LNCaP clone FGC (cell line): ENCODE data around the gene ITPR2.

ENCODE experiments used
- DNase-seq: peaks from one replicate; pipeline ENCODE4 v3.0.0-alpha.2; 2011; ENCODE audit warnings: low read depth
- H3K4me3 ChIP-seq: 2 replicates; pipeline ENCODE4 v1.5.1; 2011; ENCODE audit warnings: mild to moderate bottlenecking, low read depth, low read length, control low read depth
- CTCF ChIP-seq: IDR thresholded peaks from 2 replicates; pipeline ENCODE4 v1.5.1; 2012; ENCODE audit warnings: mild to moderate bottlenecking; ENCODE audit not compliant: control insufficient read depth, insufficient read depth; ENCODE audit errors: extremely low read depth

The ITPR2 gene

GRCh38 chr12:26530461-26530860, 302.5 kb downstream of the ITPR2 start:
- TF ChIP-seq CTCF = no peak

GRCh38 chr12:26528943-26529342, 304.1 kb downstream of the ITPR2 start:
- no peak overlapping the region for H3K4me3 ChIP-seq
- no peak for DNase-seq

More at GRCh38 chr12:26530461-26530860, 302.5 kb downstream of the ITPR2 start:
- H3K4me3 ChIP-seq = no peak overlapping the region
- DNase-seq = no peak

GRCh38 chr12:26527682-26528081, 305.3 kb downstream of the ITPR2 start:
- no peak for TF ChIP-seq CTCF
- H3K4me3 ChIP-seq = no peak overlapping the region
- DNase-seq = no peak

More at GRCh38 chr12:26528943-26529342, 304.1 kb downstream of the ITPR2 start:
- TF ChIP-seq CTCF = no peak

- TF ChIP-seq CTCF = peak; percentile 38
- DNase-seq = no peak
- H3K4me3 ChIP-seq = no peak overlapping the region
These were observed 308.0 kb downstream of the ITPR2 start for GRCh38 chr12:26524862-26525465.

- no peak overlapping the region for H3K4me3 ChIP-seq
- TF ChIP-seq CTCF = no peak
- DNase-seq = peak; percentile 94
These were observed 309.3 kb downstream of the ITPR2 start for GRCh38 chr12:26523708-26524150.

GRCh38 chr12:26520869-26521268, 312.1 kb downstream of the ITPR2 start:
- no peak for TF ChIP-seq CTCF
- no peak overlapping the region for H3K4me3 ChIP-seq
- DNase-seq = no peak

GRCh38 chr12:26520109-26520508, 312.9 kb downstream of the ITPR2 start:
- no peak overlapping the region for H3K4me3 ChIP-seq
- no peak for TF ChIP-seq CTCF
- DNase-seq = no peak
